Endothelial cell (in vitro differentiated cells): ENCODE data around the gene UBE2O. TPM values are rescaled to one million over a fixed set of nuclear protein-coding genes. Genes with fewer than 3 reads are reported as not detected.
A peak's percentile ranks its signal among the peaks of the same experiment; 100 is the strongest.

Experiments
- DNase-seq: peaks from one replicate; pipeline ENCODE4 v3.0.0; 2021; ENCODE audit warnings: low spot score
- H3K27ac Mint-ChIP-seq: one replicate; pipeline ENCODE4 v1.8.0; 2021; ENCODE audit warnings: mixed read lengths, inconsistent platforms; ENCODE audit not compliant: unreplicated experiment
- H3K27me3 Mint-ChIP-seq: one replicate; pipeline ENCODE4 v1.8.0; 2021; ENCODE audit warnings: mild to moderate bottlenecking, moderate library complexity, mixed read lengths, inconsistent platforms; ENCODE audit not compliant: unreplicated experiment
- H3K36me3 Mint-ChIP-seq: one replicate; pipeline ENCODE4 v1.8.0; 2021; ENCODE audit warnings: mild to moderate bottlenecking, low read depth, mixed read lengths, inconsistent platforms; ENCODE audit not compliant: unreplicated experiment
- H3K4me1 Mint-ChIP-seq: one replicate; pipeline ENCODE4 v1.8.0; 2021; ENCODE audit warnings: mild to moderate bottlenecking, mixed read lengths, inconsistent platforms; ENCODE audit not compliant: unreplicated experiment
- H3K4me3 Mint-ChIP-seq: one replicate; pipeline ENCODE4 v1.8.0; 2021; ENCODE audit warnings: mild to moderate bottlenecking, mixed read lengths, inconsistent platforms; ENCODE audit not compliant: unreplicated experiment
- H3K9me3 Mint-ChIP-seq: one replicate; pipeline ENCODE4 v1.8.0; 2021; ENCODE audit warnings: mixed read lengths, inconsistent platforms; ENCODE audit not compliant: unreplicated experiment
- CTCF ChIP-seq: fragments of 200-600 bp; sonication (generic); IDR thresholded peaks from one replicate; pipeline ENCODE4 v1.5.0; 2021; ENCODE audit warnings: antibody characterized with exemption; ENCODE audit not compliant: unreplicated experiment
- total RNA-seq: library from RNA; stranded (reverse); fragmentation: NEBNext Ultra II Directional; extraction: Animal tissue kit (Norgen Biotek cat#: 25700); gene quantifications from one replicate; pipeline ENCODE4 v1.2.1, GENCODE V29; 2021; ENCODE audit not compliant: unreplicated experiment

Gene UBE2O
- total RNA-seq, 1 donor from 2014 or later: 49.0 TPM

GRCh38 chr17:76440751-76441362 lies 12.1 kb downstream of the UBE2O start:
- TF ChIP-seq CTCF: no peak
- Mint-ChIP-seq H3K4me1 (peaks cover 35% of the 10 kb centered on the region), H3K4me3 (no peak overlapping the region), H3K27ac (peak overlapping the region; percentile 31), H3K27me3 (no peaks in the 10 kb centered on the region), H3K36me3 (peaks cover 10% of the 10 kb centered on the region), H3K9me3 (no peaks in the 10 kb centered on the region)
- no peak for DNase-seq

GRCh38 chr17:76439314-76439928 lies 13.5 kb downstream of the UBE2O start:
- H3K27ac Mint-ChIP-seq: no peak overlapping the region
- DNase-seq: no peak
- H3K4me1 Mint-ChIP-seq: peaks cover 33% of the 10 kb centered on the region
- no peaks in the 10 kb centered on the region for H3K27me3 Mint-ChIP-seq
- H3K9me3 Mint-ChIP-seq: no peaks in the 10 kb centered on the region
- no peak for TF ChIP-seq CTCF
- no peak overlapping the region for H3K4me3 Mint-ChIP-seq
- peaks cover 10% of the 10 kb centered on the region for H3K36me3 Mint-ChIP-seq

GRCh38 chr17:76438906-76439305 lies 14.0 kb downstream of the UBE2O start:
- peaks cover 10% of the 10 kb centered on the region for H3K36me3 Mint-ChIP-seq
- H3K4me1 Mint-ChIP-seq: peaks cover 37% of the 10 kb centered on the region
- H3K27ac Mint-ChIP-seq: no peak overlapping the region
- DNase-seq: no peak
- no peaks in the 10 kb centered on the region for H3K27me3 Mint-ChIP-seq
- TF ChIP-seq CTCF: no peak
- H3K4me3 Mint-ChIP-seq: no peak overlapping the region
- no peaks in the 10 kb centered on the region for H3K9me3 Mint-ChIP-seq

GRCh38 chr17:76437467-76438402 lies 15.2 kb downstream of the UBE2O start:
- Mint-ChIP-seq H3K27me3 (no peaks in the 10 kb centered on the region), H3K9me3 (no peaks in the 10 kb centered on the region), H3K36me3 (peaks cover 13% of the 10 kb centered on the region), H3K4me1 (peaks cover 38% of the 10 kb centered on the region), H3K27ac (no peak overlapping the region), H3K4me3 (no peak overlapping the region)
- no peak for TF ChIP-seq CTCF
- no peak for DNase-seq
